Epithelial cell of esophagus (primary cell): Measurements from ENCODE around the gene NFXL1.

ENCODE experiments used
- DNase-seq: peaks from one replicate; pipeline ENCODE4 v3.0.0; 2010; ENCODE audit warnings: low read depth
- H3K4me3 ChIP-seq: 2 replicates; pipeline ENCODE4 v1.5.1; 2011; ENCODE audit warnings: mild to moderate bottlenecking, low read length, control low read depth
- TF ChIP-seq, protein P1 (sequence below): IDR thresholded peaks from 2 replicates; pipeline ENCODE4 v1.5.1; 2011; ENCODE audit warnings: low read depth, mild to moderate bottlenecking, low read length, control low read depth, inconsistent platforms; ENCODE audit not compliant: insufficient read depth; ENCODE audit errors: missing control alignments

NFXL1 gene

DNA sequence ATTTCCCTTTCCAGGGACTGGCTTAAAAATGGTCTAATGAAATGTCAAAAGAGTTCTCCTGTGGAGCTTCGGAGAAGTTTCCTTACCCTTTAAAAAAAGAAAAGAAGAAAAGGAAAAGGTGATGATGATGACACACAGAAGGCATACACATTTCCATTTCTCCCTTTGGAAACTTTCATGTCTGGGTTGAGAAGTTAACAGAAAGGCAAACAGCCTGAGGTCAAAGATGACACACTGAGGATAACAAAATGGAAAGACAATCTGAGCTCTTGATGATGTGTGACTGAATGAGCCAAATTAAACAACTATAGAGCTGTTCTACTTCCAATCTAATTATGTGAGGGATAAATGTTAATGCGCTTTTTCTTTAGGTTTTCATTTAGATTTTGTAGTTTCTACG, 32.2 kb downstream of the NFXL1 start:
- H3K4me3 ChIP-seq, result no peak overlapping the region
- peak; percentile 53 for DNase-seq
- TF ChIP-seq, protein P1, sequence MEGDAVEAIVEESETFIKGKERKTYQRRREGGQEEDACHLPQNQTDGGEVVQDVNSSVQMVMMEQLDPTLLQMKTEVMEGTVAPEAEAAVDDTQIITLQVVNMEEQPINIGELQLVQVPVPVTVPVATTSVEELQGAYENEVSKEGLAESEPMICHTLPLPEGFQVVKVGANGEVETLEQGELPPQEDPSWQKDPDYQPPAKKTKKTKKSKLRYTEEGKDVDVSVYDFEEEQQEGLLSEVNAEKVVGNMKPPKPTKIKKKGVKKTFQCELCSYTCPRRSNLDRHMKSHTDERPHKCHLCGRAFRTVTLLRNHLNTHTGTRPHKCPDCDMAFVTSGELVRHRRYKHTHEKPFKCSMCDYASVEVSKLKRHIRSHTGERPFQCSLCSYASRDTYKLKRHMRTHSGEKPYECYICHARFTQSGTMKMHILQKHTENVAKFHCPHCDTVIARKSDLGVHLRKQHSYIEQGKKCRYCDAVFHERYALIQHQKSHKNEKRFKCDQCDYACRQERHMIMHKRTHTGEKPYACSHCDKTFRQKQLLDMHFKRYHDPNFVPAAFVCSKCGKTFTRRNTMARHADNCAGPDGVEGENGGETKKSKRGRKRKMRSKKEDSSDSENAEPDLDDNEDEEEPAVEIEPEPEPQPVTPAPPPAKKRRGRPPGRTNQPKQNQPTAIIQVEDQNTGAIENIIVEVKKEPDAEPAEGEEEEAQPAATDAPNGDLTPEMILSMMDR, result no peak

DNA sequence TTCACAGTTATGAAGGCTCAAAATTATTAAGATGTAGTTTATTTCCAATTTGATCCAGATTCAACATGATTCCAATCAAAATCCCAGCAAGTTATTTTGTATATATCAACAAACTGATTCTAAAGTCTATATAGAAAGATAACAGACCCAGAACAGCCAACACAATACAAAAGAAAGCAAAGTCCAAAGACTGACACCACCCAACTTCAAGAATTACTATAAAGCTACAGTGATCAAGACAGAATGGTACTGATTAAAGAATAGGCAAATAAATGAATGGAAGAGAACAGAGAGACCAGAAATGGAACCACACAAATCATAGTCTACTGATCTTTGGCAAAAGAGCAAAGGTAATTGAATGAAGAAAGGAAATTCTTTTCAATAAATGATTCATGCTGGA, 34.9 kb downstream of the NFXL1 start:
- H3K4me3 ChIP-seq, result no peak overlapping the region
- TF ChIP-seq, protein P1, result no peak
- DNase-seq, result no peak

DNA sequence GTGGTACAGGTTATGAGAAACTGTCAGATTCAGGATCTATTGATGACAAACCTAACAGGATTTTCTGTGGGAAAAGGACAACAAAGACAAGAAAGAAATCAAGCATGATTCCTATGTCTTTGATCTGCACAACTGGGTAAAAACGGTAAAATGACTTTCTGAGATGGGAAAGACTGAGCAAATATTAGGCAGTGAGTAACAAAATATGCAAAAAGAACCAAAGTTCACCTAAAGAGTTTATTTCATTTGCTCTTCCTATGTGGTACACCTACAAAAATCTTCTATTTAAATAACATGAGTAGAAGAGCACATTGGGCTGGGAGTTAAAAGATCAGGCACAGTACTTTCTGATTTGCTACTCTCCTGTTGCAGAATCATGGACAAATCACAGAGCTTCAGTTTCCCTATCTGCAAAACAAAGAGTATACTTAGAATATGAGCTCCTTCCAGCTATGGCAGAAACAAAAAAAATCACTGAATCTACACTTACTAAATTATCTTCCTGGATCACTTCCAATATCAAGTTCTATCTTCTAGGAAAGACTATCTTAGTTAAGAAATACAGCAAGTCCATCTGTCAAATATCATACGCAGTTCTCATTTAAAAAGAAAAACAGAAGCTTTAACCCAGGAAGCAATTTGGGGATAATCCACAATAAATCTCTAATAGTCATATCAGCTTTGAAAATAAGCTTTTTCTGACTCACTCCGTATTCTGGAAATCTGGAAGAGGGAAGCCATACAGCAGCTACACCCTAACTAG, 37.4 kb downstream of the NFXL1 start:
- TF ChIP-seq, protein P1, result no peak
- no peak overlapping the region for H3K4me3 ChIP-seq
- no peak for DNase-seq

DNA sequence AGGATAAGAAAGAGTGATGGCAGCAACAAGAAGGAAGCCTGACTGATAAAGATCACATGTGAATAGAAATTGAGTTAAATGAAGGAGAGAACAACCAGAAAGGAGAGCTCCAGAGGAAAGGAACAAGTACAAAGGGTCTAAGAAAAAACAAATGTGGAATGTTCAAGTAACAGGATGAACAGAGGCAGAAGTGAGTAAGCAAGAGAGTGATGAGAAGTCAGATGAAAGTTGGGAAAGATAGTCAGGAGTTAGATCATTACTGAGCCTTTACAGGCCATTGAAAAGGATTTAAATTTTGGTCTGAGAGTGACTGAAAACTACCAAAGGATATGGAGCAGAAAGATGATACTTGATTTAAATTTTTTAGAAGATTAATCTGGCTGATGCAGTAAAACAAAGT, 38.1 kb downstream of the NFXL1 start:
- H3K4me3 ChIP-seq, result no peak overlapping the region
- TF ChIP-seq, protein P1, result no peak
- DNase-seq, result no peak

DNA sequence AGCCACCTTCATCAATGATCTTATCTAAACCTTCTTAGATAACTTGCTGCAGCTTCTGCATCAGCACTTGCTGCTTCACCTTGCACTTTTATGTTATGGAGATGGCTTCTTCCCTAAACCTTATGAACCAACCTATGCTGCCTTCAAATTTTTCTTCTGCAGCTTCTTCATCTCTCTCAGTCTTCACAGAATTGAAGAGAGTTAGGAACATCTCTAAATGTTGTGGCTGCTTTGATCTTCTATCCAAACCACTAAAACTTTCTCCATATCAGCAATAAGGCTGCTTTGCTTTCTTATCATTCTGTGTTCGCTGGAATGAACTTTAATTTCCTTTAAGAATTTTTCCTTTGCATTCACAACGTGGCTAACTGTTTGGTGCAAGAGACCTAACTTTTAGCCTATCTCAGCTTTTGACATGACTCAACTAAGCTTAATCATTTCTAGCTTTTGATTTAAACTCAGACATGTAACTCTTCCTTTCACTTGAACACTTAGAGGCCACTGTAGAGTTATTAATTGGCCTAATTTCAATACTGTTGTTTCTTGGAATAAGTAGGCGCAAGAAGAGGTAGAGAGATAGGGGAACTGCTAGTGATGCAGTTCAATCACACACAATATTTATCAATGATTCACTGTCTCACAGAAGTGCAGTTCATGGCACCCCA, 40.4 kb downstream of the NFXL1 start:
- DNase-seq, result no peak
- no peak overlapping the region for H3K4me3 ChIP-seq
- TF ChIP-seq, protein P1, result no peak

GRCh38 chr4:47863486-47863885, 50.9 kb downstream of the NFXL1 start:
- H3K4me3 ChIP-seq, result no peak overlapping the region
- no peak for DNase-seq
- TF ChIP-seq, protein P1, result no peak
